Activated naive CD8-positive, alpha-beta T cell (primary cell): ENCODE data around the gene NDUFS5.
A peak's percentile ranks its signal among the peaks of the same experiment; 100 is the strongest.
"Not testable (repeated sequence)": the region's sequence is repeated elsewhere in the genome, so short reads cannot be mapped to it uniquely, and the experiment has no call there.

ENCODE experiments used
- H3K27ac Mint-ChIP-seq: one replicate; pipeline ENCODE4 v1.8.0; 2021; ENCODE audit warnings: mixed read lengths
- H3K27me3 Mint-ChIP-seq: one replicate; pipeline ENCODE4 v1.8.0; 2021; ENCODE audit warnings: mixed read lengths
- H3K36me3 Mint-ChIP-seq: one replicate; pipeline ENCODE4 v1.8.0; 2021; ENCODE audit warnings: mixed read lengths
- H3K4me1 Mint-ChIP-seq: one replicate; pipeline ENCODE4 v1.8.0; 2021; ENCODE audit warnings: low read depth, mixed read lengths
- H3K4me3 Mint-ChIP-seq: one replicate; pipeline ENCODE4 v1.8.0; 2021; ENCODE audit warnings: mild to moderate bottlenecking, mixed read lengths
- H3K9me3 Mint-ChIP-seq: one replicate; pipeline ENCODE4 v1.8.0; 2021; ENCODE audit warnings: low read depth, mixed read lengths

Gene NDUFS5

DNA sequence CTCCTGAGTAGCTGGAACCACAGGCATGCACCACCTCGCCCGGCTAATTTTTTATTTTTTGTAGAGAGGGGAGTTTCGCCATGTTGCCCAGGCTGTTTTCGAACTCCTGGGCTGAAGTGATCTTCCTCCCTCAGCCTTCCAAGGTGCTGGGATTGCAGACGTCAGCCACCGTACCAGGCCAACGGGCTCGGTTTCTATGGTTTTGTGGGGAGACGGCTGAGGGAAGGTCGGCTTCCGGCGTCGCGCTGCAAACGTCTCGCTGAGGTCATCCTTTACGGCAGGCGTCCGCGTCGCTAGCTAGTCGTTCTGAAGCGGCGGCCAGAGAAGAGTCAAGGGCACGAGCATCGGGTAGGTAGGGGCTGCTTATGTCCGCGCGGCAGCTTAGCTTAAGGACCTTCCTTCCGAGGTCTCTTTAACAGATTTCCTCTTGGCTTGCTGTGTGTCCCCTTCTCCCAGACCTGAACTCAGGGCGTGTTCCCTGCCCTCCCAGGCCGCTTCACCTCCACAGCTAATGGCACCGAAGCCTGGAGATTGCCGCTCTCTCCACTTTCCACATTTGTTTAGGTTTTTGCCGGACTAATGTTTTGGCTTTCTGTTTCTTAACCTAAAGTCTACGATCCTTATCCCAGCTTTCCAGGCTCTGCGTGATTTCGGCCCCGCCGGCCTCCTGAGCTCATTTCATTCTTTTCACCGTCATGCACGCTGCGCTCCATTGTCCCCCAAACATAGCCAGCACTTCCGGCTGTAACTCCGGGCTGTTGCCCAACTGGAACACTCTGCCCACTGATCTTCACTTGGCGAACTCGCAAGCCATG, at the start of gene NDUFS5:
NDUFS5 (plus strand) TSS at position 300 of the 815 bp plus-strand sequence. CDS start 2,375 bp downstream, outside the sequence.
- peak within 1 kb of the TSS; percentile 96 for H3K4me3 Mint-ChIP-seq
- no peaks in the 10 kb centered on the region for H3K27me3 Mint-ChIP-seq
- peaks cover 3% of the 10 kb centered on the region for H3K36me3 Mint-ChIP-seq
- no peaks in the 10 kb centered on the region for H3K9me3 Mint-ChIP-seq
- H3K4me1 Mint-ChIP-seq = peaks cover 33% of the 10 kb centered on the region
- H3K27ac Mint-ChIP-seq = peak within 1 kb of the TSS; percentile 99

DNA sequence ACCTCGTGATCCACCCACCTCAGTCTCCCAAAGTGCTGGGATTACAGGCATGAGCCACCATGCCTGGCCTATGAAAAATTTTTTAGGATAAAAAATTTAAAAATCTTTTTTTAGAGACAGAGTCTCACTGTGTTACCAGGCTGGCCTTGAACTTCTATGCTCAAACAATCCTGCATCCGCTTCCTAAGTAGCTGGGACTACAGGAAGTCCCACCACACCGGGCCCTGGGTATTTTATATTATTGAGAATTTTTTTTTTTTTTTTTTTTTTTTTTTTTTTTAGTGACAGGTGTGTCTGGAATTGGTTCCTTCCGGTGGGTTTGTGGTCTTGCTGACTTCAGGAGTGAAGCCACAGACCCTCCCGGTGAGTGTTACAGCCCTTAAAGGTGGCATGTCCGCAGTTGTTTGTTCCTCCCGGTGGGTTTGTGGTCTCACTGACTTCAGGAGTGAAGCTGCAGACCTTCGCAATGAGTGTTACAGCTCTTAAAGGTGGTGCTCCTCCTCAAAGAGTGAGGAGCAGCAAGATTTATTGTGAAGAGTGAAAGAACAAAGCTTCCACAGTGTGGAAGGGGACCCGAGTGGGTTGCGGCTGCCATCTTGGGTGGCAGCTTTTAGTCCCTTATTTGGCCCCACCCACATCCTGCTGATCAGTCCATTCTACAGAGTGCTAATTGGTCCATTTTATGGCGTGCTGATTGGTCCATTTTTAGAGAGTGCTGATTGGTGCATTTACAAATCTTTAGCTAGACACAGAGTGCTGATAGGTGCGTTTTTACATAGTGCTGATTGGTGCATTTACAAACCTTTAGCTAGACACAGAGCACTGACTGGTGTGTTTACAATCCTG, 48.5 kb upstream of the NDUFS5 start:
- H3K27me3 Mint-ChIP-seq, H3K9me3 Mint-ChIP-seq, H3K36me3 Mint-ChIP-seq: not testable (repeated sequence)
- Mint-ChIP-seq H3K4me1 (peaks cover 15% of the 10 kb centered on the region), H3K27ac (peak overlapping the region; percentile 81), H3K4me3 (peak overlapping the region; percentile 70)

DNA sequence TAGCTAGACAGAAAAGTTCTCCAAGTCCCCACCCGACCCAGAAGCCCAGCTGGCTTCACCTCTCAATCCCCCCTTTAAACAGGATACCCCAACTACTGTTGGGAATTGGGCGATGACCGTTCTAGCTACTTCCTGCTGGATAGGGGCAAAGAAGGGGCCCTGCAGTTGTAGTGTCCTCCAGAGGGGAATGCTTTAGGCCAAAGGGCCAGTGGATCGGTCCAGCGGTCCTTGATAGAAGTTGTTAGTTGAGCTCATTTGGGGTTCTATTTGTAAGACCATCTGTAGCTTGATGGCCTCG, 48.0 kb upstream of the NDUFS5 start:
- H3K4me1 Mint-ChIP-seq, H3K27me3 Mint-ChIP-seq, H3K9me3 Mint-ChIP-seq, H3K36me3 Mint-ChIP-seq: not testable (repeated sequence)
- peak overlapping the region; percentile 70 for H3K4me3 Mint-ChIP-seq
- H3K27ac Mint-ChIP-seq = peak overlapping the region; percentile 81

DNA sequence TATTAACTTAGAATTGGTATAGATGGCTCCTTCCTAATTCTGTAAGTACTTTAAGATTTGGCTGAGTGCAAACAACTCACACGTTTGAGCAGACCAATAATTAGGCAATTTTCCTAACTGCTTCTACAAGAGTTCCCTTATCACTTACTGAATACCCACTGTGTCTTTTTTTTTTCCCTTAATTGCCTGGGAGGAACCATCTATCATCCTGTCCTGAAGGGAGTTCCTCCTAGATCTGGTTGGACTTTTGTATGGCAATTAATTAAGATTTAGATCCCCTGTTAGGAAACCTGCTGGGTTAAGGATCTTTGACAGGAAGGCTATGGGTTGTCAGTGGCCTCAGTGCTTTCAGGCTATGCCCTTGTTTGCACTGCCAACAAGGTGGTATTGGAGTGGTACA, 46.8 kb upstream of the NDUFS5 start:
- not testable (repeated sequence) for H3K4me1 Mint-ChIP-seq, H3K4me3 Mint-ChIP-seq, H3K9me3 Mint-ChIP-seq, H3K36me3 Mint-ChIP-seq, H3K27ac Mint-ChIP-seq, H3K27me3 Mint-ChIP-seq

DNA sequence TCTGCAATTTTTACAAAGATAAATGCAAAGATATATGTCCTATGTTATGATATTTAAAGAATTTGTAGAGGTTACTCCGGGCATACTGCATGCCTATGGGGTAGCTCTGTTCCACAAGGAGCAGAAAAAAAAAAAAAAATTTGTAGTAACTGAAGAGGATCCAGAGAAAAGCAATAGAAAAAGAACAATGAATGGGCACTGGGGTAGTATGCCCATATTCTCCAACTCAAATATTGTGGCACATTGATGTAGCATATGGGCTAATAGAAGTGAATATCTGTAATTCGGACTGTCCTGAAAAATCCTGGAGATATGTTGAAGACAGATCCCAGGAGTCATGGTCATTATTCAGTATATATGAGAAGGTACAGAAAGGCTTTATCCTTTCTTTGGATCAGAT, 36.2 kb upstream of the NDUFS5 start:
- Mint-ChIP-seq H3K9me3 (no peaks in the 10 kb centered on the region), H3K4me1 (peaks cover 34% of the 10 kb centered on the region), H3K4me3 (peak overlapping the region; percentile 81)

DNA sequence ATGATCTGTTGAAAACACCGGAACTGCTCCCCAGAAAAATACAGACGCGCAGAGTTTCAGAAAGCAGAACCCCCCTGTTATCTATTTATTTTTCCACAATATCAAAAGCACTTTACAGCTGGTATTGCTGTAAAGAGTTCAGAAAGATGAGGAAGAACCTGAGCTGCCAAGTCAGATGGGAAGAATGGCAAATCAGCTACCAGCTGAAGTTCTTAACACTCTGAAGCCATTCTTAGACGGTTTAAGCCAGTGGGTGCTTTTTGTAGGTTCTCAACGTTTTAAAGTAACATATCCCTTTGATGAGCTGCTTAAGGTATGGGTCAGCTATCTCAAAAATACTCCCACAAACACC, 35.8 kb upstream of the NDUFS5 start:
- H3K36me3 Mint-ChIP-seq = peaks cover 4% of the 10 kb centered on the region
- peak overlapping the region; percentile 85 for H3K27ac Mint-ChIP-seq
- no peaks in the 10 kb centered on the region for H3K27me3 Mint-ChIP-seq
- peak overlapping the region; percentile 81 for H3K4me3 Mint-ChIP-seq
- no peaks in the 10 kb centered on the region for H3K9me3 Mint-ChIP-seq
- H3K4me1 Mint-ChIP-seq = peaks cover 38% of the 10 kb centered on the region

More for the DNA sequence above, 36.2 kb upstream of the NDUFS5 start:
- Mint-ChIP-seq H3K36me3 (peaks cover under 1% of the 10 kb centered on the region), H3K27ac (peak overlapping the region; percentile 85), H3K27me3 (no peaks in the 10 kb centered on the region)

DNA sequence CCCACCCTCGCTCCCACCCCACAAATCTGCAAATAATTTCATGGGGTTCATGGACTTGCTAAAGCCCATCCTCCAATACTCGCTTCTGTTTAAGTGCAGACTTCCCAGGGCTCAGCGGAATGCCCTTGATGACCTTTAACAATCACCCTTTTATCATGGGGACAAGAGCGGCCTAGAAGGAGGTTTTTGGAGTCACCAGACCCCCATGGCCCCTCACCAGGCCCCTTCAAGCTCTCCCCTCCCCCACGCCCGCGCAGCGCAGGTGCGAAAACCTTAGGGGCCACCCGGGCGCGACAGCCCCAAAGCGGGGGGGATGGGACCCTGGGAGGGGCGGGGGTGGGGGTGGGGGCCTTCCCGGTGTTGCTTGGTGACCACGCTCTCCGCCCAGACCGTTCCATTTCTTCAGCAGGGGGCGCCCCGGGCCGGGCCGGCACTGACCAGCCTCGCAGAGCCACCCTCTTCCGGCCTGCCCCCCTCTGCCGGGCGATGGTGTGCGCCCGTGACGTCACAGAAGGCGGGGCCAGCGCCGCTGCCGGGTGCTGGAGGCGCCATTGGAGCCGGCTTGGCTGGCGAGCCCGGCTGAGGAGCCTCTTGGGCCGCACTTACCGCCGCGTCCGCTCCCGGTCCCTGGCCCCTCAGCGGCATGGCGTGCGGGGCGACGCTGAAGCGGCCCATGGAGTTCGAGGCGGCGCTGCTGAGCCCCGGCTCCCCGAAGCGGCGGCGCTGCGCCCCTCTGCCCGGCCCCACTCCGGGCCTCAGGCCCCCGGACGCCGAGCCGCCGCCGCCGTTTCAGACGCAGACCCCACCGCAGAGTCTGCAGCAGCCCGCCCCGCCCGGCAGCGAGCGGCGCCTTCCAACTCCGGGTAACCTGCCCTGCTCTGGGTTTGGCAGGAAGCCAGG, 35.2 kb upstream of the NDUFS5 start, which contains the start of gene AKIRIN1:
AKIRIN1 (plus strand) TSS at position 539 of the 900 bp plus-strand sequence; CDS start at position 644, 105 bp downstream.
- peaks cover 44% of the 10 kb centered on the region for H3K4me1 Mint-ChIP-seq
- no peaks in the 10 kb centered on the region for H3K9me3 Mint-ChIP-seq
- H3K27me3 Mint-ChIP-seq = no peaks in the 10 kb centered on the region
- H3K27ac Mint-ChIP-seq = peak within 1 kb of the TSS; percentile 90
- H3K4me3 Mint-ChIP-seq = peak within 1 kb of the TSS; percentile 96
- H3K36me3 Mint-ChIP-seq = peaks cover 6% of the 10 kb centered on the region

DNA sequence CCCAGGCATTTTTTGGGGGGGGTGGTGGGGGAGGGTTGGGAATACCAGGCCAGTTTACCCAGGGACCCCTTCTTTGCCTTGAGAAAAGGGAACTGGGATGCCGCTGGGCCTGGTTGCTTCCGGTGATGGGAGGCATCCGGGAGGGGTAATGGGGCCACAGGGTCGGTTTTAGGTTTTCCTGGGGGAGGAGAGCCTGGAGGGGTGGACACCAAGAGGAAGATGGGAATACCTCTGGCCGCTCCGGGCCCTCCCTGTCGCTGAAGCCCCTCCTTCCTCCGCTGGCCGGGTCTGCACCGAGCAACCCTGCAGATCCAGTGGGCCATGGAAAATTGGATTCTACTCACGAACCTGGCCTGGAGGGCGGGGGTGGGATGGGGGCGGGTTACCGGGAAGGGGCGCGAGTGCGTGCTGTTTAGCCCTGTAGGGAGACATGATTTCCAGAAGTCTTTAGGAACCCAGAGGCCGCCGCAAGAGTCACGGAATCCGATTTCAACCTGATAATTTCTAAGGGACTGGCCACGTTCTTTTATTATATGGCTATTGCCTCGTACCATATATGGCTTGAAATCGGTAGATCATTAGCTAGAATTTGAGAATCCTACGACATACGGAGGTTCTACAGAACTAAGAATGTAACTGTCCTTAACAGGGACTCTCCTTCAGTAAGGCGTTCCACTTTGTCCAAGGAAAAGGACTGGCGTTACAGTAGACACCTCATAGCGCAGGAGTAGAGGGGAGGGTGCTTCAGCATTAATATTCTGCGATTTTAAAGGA, 34.3 kb upstream of the NDUFS5 start:
- peak overlapping the region; percentile 90 for H3K27ac Mint-ChIP-seq
- H3K4me1 Mint-ChIP-seq = peaks cover 51% of the 10 kb centered on the region
- H3K9me3 Mint-ChIP-seq = no peaks in the 10 kb centered on the region
- no peaks in the 10 kb centered on the region for H3K27me3 Mint-ChIP-seq
- H3K4me3 Mint-ChIP-seq = peak overlapping the region; percentile 96
- peaks cover 8% of the 10 kb centered on the region for H3K36me3 Mint-ChIP-seq

DNA sequence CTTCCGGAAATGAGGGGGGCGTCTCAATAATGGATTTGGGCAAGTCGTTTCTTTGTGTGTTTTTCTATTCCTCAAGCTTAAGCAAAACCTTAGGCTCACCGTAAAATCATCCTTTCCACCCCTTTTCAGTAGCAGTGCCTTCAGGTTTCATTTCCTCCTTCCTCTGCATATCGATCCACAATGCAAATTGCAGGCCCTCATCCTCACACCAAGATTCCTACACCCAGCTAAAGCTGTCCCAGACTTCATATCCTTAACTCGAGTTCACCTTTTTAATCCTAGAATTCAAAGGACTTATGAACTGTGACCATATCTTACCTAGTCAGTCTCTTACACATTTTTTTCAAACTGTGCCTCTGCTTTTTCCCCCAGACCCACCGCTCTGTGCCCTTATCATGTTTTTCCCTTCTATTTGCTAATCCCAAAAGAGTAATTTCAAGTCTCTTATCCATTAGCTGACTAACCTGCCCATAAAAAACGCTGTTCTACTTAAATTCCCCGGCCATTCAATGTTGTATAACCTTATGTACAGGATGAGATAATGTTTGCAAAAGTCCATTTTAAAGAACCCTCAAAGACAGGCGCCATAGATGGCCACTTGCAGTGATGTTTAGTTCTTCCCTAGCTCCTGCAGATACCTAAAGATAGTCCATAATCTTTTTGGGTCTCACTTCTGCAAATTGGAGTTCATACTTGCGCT, 33.6 kb upstream of the NDUFS5 start:
- Mint-ChIP-seq H3K4me3 (peak overlapping the region; percentile 96), H3K27me3 (no peaks in the 10 kb centered on the region), H3K4me1 (peaks cover 59% of the 10 kb centered on the region), H3K36me3 (peaks cover 8% of the 10 kb centered on the region), H3K9me3 (no peaks in the 10 kb centered on the region), H3K27ac (peak overlapping the region; percentile 90)

DNA sequence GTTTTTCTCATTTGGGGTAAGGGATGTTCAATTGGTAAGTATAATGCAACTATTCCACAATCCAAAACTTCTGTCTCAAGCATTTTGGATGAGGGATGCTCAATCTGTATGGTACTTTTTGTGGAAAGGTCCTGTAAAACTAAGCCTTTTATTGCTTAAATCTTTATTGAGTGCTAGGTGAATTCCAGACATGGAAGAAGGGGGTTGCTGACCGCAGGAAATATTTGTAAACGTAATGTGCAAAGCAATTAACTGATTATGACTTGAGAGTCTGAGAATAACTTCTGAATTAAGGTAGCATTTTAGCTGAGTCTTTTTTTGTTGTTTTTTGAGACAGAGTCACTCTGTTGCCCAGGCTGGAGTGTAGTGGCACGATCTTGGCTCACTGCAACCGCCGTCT, 32.0 kb upstream of the NDUFS5 start:
- H3K27me3 Mint-ChIP-seq = no peaks in the 10 kb centered on the region
- H3K4me3 Mint-ChIP-seq = peak overlapping the region; percentile 46
- H3K4me1 Mint-ChIP-seq = peaks cover 70% of the 10 kb centered on the region
- peaks cover 10% of the 10 kb centered on the region for H3K36me3 Mint-ChIP-seq
- H3K9me3 Mint-ChIP-seq = no peaks in the 10 kb centered on the region
- H3K27ac Mint-ChIP-seq = peak overlapping the region; percentile 79

DNA sequence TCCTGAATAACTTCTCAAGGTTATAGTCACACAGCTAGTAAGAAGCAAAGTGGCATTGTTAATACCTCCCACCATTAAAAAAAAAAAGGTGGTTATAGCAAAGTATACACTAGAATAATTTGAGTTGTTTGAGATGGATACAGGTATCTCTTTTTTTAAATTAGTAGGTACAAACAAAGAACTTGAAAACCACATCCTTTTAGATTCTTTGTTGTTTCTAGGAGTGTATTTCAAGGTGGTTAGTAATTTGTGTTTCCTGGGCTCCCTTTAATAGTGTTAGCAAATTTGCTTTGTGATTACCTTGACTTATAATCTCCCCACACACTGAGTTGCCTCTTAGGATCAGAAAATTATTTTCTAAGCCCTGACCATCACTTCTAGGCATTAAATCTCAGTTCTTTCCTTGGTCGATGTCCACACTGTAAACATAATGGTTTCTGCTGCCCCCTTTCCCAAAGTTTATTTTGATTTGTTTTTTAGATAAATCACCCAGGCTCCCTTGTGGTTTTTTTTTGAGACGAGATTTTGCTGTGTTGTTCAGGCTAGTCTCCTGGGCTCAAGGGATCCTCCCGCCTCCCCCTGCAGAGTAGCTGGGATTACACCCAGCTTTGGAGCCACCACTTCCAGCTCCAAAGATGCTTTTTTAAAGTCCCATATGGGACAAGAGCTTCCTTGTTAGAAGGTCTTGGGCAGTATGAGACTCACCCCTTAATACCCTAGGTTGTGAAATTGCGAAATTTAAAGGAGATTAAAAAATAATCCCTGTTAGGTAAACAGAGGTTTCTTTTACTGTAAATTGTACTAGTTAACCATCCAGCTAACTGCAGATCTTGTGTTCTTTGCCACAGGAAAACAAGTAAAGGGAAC, 28.9 kb upstream of the NDUFS5 start:
- Mint-ChIP-seq H3K27me3 (no peaks in the 10 kb centered on the region), H3K4me1 (peaks cover 69% of the 10 kb centered on the region), H3K4me3 (peak overlapping the region; percentile 74), H3K9me3 (no peaks in the 10 kb centered on the region), H3K36me3 (peaks cover 13% of the 10 kb centered on the region), H3K27ac (peak overlapping the region; percentile 90)

DNA sequence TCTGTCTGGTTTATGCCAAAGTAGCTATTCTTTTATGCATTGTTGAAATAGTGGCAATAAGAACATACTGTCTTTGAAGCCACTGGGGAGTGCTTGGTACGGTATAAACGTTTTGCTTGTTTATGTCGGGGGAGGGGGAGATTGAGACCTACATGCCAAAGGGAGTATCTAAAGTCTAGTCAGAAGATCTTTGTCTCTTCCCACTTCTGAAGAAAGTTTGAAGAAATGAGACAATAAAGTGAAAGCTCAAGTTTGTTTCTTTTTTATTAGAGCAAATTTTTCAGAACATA, 28.3 kb upstream of the NDUFS5 start:
- H3K4me1 Mint-ChIP-seq = peaks cover 67% of the 10 kb centered on the region
- no peaks in the 10 kb centered on the region for H3K27me3 Mint-ChIP-seq
- peak overlapping the region; percentile 74 for H3K4me3 Mint-ChIP-seq
- peaks cover 15% of the 10 kb centered on the region for H3K36me3 Mint-ChIP-seq
- H3K9me3 Mint-ChIP-seq = no peaks in the 10 kb centered on the region
- peak overlapping the region; percentile 90 for H3K27ac Mint-ChIP-seq
